Measurements from ENCODE around the gene HOXA1.
A peak's percentile ranks its signal among the peaks of the same experiment; 100 is the strongest.

Gene HOXA1

GRCh38 chr7:27095897-27096767 lies at the start of gene HOXA1:
HOXA1 (minus strand) TSS chr7:27096000; CDS start chr7:27095912, 88 bp downstream.
- TF ChIP-seq CREB1 (IDR thresholded peaks at IDR 0.05; ENCODE audit: low read depth): no peak
- TF ChIP-seq ZBTB7A (IDR thresholded peaks at IDR 0.05; ENCODE audit: low read depth): peak; percentile 88; the same call in 1 of the 2 replicates
- 0 out of 2 replicates have a peak, but pooled peaks have one; percentile 6 for TF ChIP-seq MAX (IDR thresholded peaks at IDR 0.05)
- TF ChIP-seq TCF12 (IDR thresholded peaks at IDR 0.05; ENCODE audit: low read depth): 0 out of 2 replicates have a peak, but pooled peaks have one; percentile 33
- TF ChIP-seq RAD21 (IDR thresholded peaks at IDR 0.05; ENCODE audit: low read depth): peak; percentile 16; the same call in 1 of the 2 replicates
- TF ChIP-seq CEBPB (IDR thresholded peaks at IDR 0.05): no peak
- TF ChIP-seq YY1 (IDR thresholded peaks at IDR 0.05; ENCODE audit: low read depth): no peak
- TF ChIP-seq TAF1 (IDR thresholded peaks at IDR 0.05; ENCODE audit: low read depth): peak; percentile 53; the same call in 1 of the 2 replicates
- peak; percentile 96 for TF ChIP-seq USF1 (IDR thresholded peaks at IDR 0.05)
- peak; percentile 41; the same call in 1 of the 2 replicates for TF ChIP-seq TEAD4 (IDR thresholded peaks at IDR 0.05)

GRCh38 chr7:27145165-27145913 lies 49.5 kb upstream of the HOXA1 start:
- TF ChIP-seq FOXM1 (IDR thresholded peaks at IDR 0.05; ENCODE audit: borderline replicate concordance, low read depth) (no peak), CEBPB (IDR thresholded peaks at IDR 0.05) (no peak), EP300 (IDR thresholded peaks at IDR 0.05; ENCODE audit: borderline replicate concordance) (no peak), TAF1 (IDR thresholded peaks at IDR 0.05; ENCODE audit: low read depth) (no peak), RAD21 (IDR thresholded peaks at IDR 0.05; ENCODE audit: low read depth) (no peak), REST (IDR thresholded peaks at IDR 0.05; ENCODE audit: low read depth) (no peak), EGR1 (IDR thresholded peaks at IDR 0.05) (no peak), YY1 (IDR thresholded peaks at IDR 0.05; ENCODE audit: low read depth) (no peak), NFIC (IDR thresholded peaks at IDR 0.05) (no peak), USF1 (IDR thresholded peaks at IDR 0.05) (no peak), TEAD4 (IDR thresholded peaks at IDR 0.05) (no peak), MAX (IDR thresholded peaks at IDR 0.05) (no peak), ZBTB7A (IDR thresholded peaks at IDR 0.05; ENCODE audit: low read depth) (no peak)

- TF ChIP-seq EGR1 (IDR thresholded peaks at IDR 0.05) (no peak), USF1 (IDR thresholded peaks at IDR 0.05) (no peak), TCF12 (IDR thresholded peaks at IDR 0.05; ENCODE audit: low read depth) (no peak), MAX (IDR thresholded peaks at IDR 0.05) (no peak), YY1 (IDR thresholded peaks at IDR 0.05; ENCODE audit: low read depth) (no peak), NFIC (IDR thresholded peaks at IDR 0.05) (no peak), FOXM1 (IDR thresholded peaks at IDR 0.05; ENCODE audit: borderline replicate concordance, low read depth) (no peak), RAD21 (IDR thresholded peaks at IDR 0.05; ENCODE audit: low read depth) (no peak), REST (IDR thresholded peaks at IDR 0.05; ENCODE audit: low read depth) (no peak), ZBTB7A (IDR thresholded peaks at IDR 0.05; ENCODE audit: low read depth) (no peak), CREB1 (IDR thresholded peaks at IDR 0.05; ENCODE audit: low read depth) (no peak), EP300 (IDR thresholded peaks at IDR 0.05; ENCODE audit: borderline replicate concordance) (no peak), TEAD4 (IDR thresholded peaks at IDR 0.05) (no peak)
Observed at GRCh38 chr7:27144781-27145164, 49.0 kb upstream of the HOXA1 start.

Measured in Ishikawa (cell line).